Activated naive CD4-positive, alpha-beta T cell treated with anti-CD3 and anti-CD28 coated beads for 36 hours (primary cell): ENCODE results near the gene GPR18. TPM values are rescaled to one million over a fixed set of nuclear protein-coding genes. Genes with fewer than 3 reads are reported as not detected.
"Not testable (repeated sequence)": the region's sequence is repeated elsewhere in the genome, so short reads cannot be mapped to it uniquely, and the experiment has no call there.

ENCODE experiments used
- CTCF ChIA-PET: fragments of 350-600 bp; sonication (Branson Sonifier 250); formaldehyde crosslinking; loops from one replicate; lab custom pipeline; 2021; ENCODE audit warnings: antibody characterized with exemption; lab: Charles Lee
- DNase-seq: peaks from one replicate; pipeline ENCODE4 v3.0.0-alpha.2; 2020
- H3K27ac Mint-ChIP-seq: one replicate; pipeline ENCODE4 v1.8.0; 2021; ENCODE audit warnings: mild to moderate bottlenecking, mixed read lengths
- H3K27me3 Mint-ChIP-seq: one replicate; pipeline ENCODE4 v1.8.0; 2021; ENCODE audit warnings: low read depth, mixed read lengths
- H3K36me3 Mint-ChIP-seq: one replicate; pipeline ENCODE4 v1.8.0; 2021; ENCODE audit warnings: low read depth, mixed read lengths
- H3K4me1 Mint-ChIP-seq: one replicate; pipeline ENCODE4 v1.8.0; 2021; ENCODE audit warnings: low read depth, mixed read lengths
- H3K4me3 Mint-ChIP-seq: one replicate; pipeline ENCODE4 v1.8.0; 2021; ENCODE audit warnings: mild to moderate bottlenecking, moderate library complexity, mixed read lengths
- H3K9me3 Mint-ChIP-seq: one replicate; pipeline ENCODE4 v1.8.0; 2021; ENCODE audit warnings: mixed read lengths
- intact Hi-C: fragments of 100-400 bp; cut with micrococcal nuclease; formaldehyde crosslinking; loops from one replicate; pipeline ENCODE4 v1.15.1; 2023
- total RNA-seq, 2 experiments: library from RNA; stranded (reverse); gene quantifications; one replicate each; pipeline ENCODE4 v1.2.3, GENCODE V29; 2021

The GPR18 gene
- total RNA-seq, 2 experiments from 2014 or later: 2.4 TPM

GRCh38 chr13:99217461-99218110 is 40.6 kb downstream of the GPR18 start:
- peak; percentile 28 for DNase-seq
- Mint-ChIP-seq H3K4me1 (peaks cover 83% of the 10 kb centered on the region), H3K36me3 (peaks cover 3% of the 10 kb centered on the region), H3K4me3 (peak overlapping the region; percentile 64), H3K27ac (peak overlapping the region; percentile 73), H3K9me3 (no peaks in the 10 kb centered on the region), H3K27me3 (no peaks in the 10 kb centered on the region)
- CTCF ChIA-PET: interaction anchor here (0.7 to 2.9 kb wide), 8 partner anchors 13 to 1018 kb away, joined by 3 to 20 read pairs (median 4); partner anchors contain the start of gene UBAC2
- intact Hi-C loops: loop anchor here (1.0 to 5.0 kb wide), 7 partner anchors 71 to 643 kb away; no protein-coding TSS in a partner anchor

- H3K4me1 Mint-ChIP-seq: peaks cover 80% of the 10 kb centered on the region
- H3K36me3 Mint-ChIP-seq: peaks cover 10% of the 10 kb centered on the region
- intact Hi-C loops: loop anchor here (1.0 to 5.0 kb wide), 7 partner anchors 13 to 218 kb away; no protein-coding TSS in a partner anchor
- H3K9me3 Mint-ChIP-seq: no peaks in the 10 kb centered on the region
- CTCF ChIA-PET: interaction anchor here (0.7 to 2.2 kb wide), 12 partner anchors 10 to 296 kb away, joined by 3 to 13 read pairs (median 3); partner anchors contain the start of genes GPR18 and UBAC2
- H3K27me3 Mint-ChIP-seq: no peaks in the 10 kb centered on the region
- peak overlapping the region; percentile 78 for H3K27ac Mint-ChIP-seq
- peak; percentile 82 for DNase-seq
- peak overlapping the region; percentile 72 for H3K4me3 Mint-ChIP-seq
Measured at GRCh38 chr13:99215184-99215830, 42.9 kb downstream of the GPR18 start.

GRCh38 chr13:99214731-99215130 is 43.4 kb downstream of the GPR18 start:
- peak overlapping the region; percentile 78 for H3K27ac Mint-ChIP-seq
- H3K36me3 Mint-ChIP-seq: peaks cover 10% of the 10 kb centered on the region
- intact Hi-C loops: loop anchor here (1.0 to 5.0 kb wide), 12 partner anchors 10 to 220 kb away; partner anchors contain the start of gene GPR18
- peaks cover 82% of the 10 kb centered on the region for H3K4me1 Mint-ChIP-seq
- H3K9me3 Mint-ChIP-seq: no peaks in the 10 kb centered on the region
- peak; percentile 29 for DNase-seq
- peak overlapping the region; percentile 72 for H3K4me3 Mint-ChIP-seq
- CTCF ChIA-PET: interaction anchor here (0.7 to 2.2 kb wide), 13 partner anchors 9 to 222 kb away, joined by 3 to 13 read pairs (median 3); partner anchors contain the start of genes GPR18 and UBAC2
- no peaks in the 10 kb centered on the region for H3K27me3 Mint-ChIP-seq

GRCh38 chr13:99214232-99214631 is 43.9 kb downstream of the GPR18 start:
- peak; percentile 83 for DNase-seq
- intact Hi-C loops: loop anchor here (1.0 to 2.0 kb wide), 8 partner anchors 10 to 220 kb away; partner anchors contain the start of gene GPR18
- peak overlapping the region; percentile 72 for H3K4me3 Mint-ChIP-seq
- peaks cover 82% of the 10 kb centered on the region for H3K4me1 Mint-ChIP-seq
- H3K27ac Mint-ChIP-seq: peak overlapping the region; percentile 78
- no peaks in the 10 kb centered on the region for H3K9me3 Mint-ChIP-seq
- CTCF ChIA-PET: interaction anchor here (0.6 to 2.2 kb wide), 11 partner anchors 9 to 207 kb away, joined by 3 to 13 read pairs (median 4); partner anchors contain the start of gene UBAC2
- H3K27me3 Mint-ChIP-seq: no peaks in the 10 kb centered on the region
- H3K36me3 Mint-ChIP-seq: peaks cover 12% of the 10 kb centered on the region

GRCh38 chr13:99211421-99212035 is 46.7 kb downstream of the GPR18 start:
- no peak for DNase-seq
- Mint-ChIP-seq H3K4me3 (no peak overlapping the region), H3K9me3 (no peaks in the 10 kb centered on the region), H3K27ac (no peak overlapping the region), H3K27me3 (no peaks in the 10 kb centered on the region), H3K4me1 (peaks cover 76% of the 10 kb centered on the region), H3K36me3 (peaks cover 17% of the 10 kb centered on the region)
- CTCF ChIA-PET: interaction anchor here (0.7 kb wide), 2 partner anchors 58 to 169 kb away, joined by 3 read pairs; no protein-coding TSS in a partner anchor
- intact Hi-C loops: no loop called here

GRCh38 chr13:99210627-99211026 is 47.6 kb downstream of the GPR18 start:
- H3K27ac Mint-ChIP-seq, CTCF ChIA-PET, H3K27me3 Mint-ChIP-seq, H3K9me3 Mint-ChIP-seq, intact Hi-C loops, H3K4me3 Mint-ChIP-seq, DNase-seq: not testable (repeated sequence)
- Mint-ChIP-seq H3K4me1 (peaks cover 79% of the 10 kb centered on the region), H3K36me3 (peaks cover 25% of the 10 kb centered on the region)

GRCh38 chr13:99208845-99209527 is 49.2 kb downstream of the GPR18 start:
- H3K27ac Mint-ChIP-seq: no peak overlapping the region
- intact Hi-C loops: no loop called here
- no peak overlapping the region for H3K4me3 Mint-ChIP-seq
- no peaks in the 10 kb centered on the region for H3K27me3 Mint-ChIP-seq
- H3K36me3 Mint-ChIP-seq: peaks cover 32% of the 10 kb centered on the region
- no peaks in the 10 kb centered on the region for H3K9me3 Mint-ChIP-seq
- H3K4me1 Mint-ChIP-seq: peaks cover 79% of the 10 kb centered on the region
- CTCF ChIA-PET: interaction anchor here (1.0 kb wide), 1 partner anchor 57 kb away, joined by 5 read pairs; no protein-coding TSS in a partner anchor
- no peak for DNase-seq

GRCh38 chr13:99208185-99208584 is 50.0 kb downstream of the GPR18 start:
- H3K4me3 Mint-ChIP-seq: no peak overlapping the region
- peaks cover 32% of the 10 kb centered on the region for H3K36me3 Mint-ChIP-seq
- CTCF ChIA-PET: interaction anchor here (0.7 to 2.0 kb wide), 2 partner anchors 26 to 32 kb away, joined by 3 to 8 read pairs; no protein-coding TSS in a partner anchor

GRCh38 chr13:99207511-99207910 is 50.7 kb downstream of the GPR18 start:
- DNase-seq: no peak
- Mint-ChIP-seq H3K9me3 (no peaks in the 10 kb centered on the region), H3K4me1 (peaks cover 84% of the 10 kb centered on the region), H3K36me3 (peaks cover 32% of the 10 kb centered on the region), H3K27ac (no peak overlapping the region), H3K27me3 (no peaks in the 10 kb centered on the region), H3K4me3 (no peak overlapping the region)
- intact Hi-C loops: no loop called here
- CTCF ChIA-PET: interaction anchor here (0.6 to 12.4 kb wide), 5 partner anchors 14 to 229 kb away, joined by 3 to 163 read pairs (median 5); no protein-coding TSS in a partner anchor

More at GRCh38 chr13:99208185-99208584, 50.0 kb downstream of the GPR18 start:
- DNase-seq: no peak
- H3K27ac Mint-ChIP-seq: no peak overlapping the region
- peaks cover 81% of the 10 kb centered on the region for H3K4me1 Mint-ChIP-seq
- intact Hi-C loops: no loop called here
- H3K27me3 Mint-ChIP-seq: no peaks in the 10 kb centered on the region
- no peaks in the 10 kb centered on the region for H3K9me3 Mint-ChIP-seq

GRCh38 chr13:99206873-99207272 is 51.3 kb downstream of the GPR18 start:
- CTCF ChIA-PET: interaction anchor here (0.7 to 12.4 kb wide), 9 partner anchors 15 to 230 kb away, joined by 3 to 163 read pairs (median 4); partner anchors contain the start of gene GPR18
- Mint-ChIP-seq H3K9me3 (no peaks in the 10 kb centered on the region), H3K4me3 (no peak overlapping the region), H3K27me3 (no peaks in the 10 kb centered on the region), H3K4me1 (peaks cover 84% of the 10 kb centered on the region), H3K36me3 (peaks cover 35% of the 10 kb centered on the region), H3K27ac (no peak overlapping the region)
- intact Hi-C loops: no loop called here
- DNase-seq: no peak

GRCh38 chr13:99206226-99206625 is 52.0 kb downstream of the GPR18 start:
- Mint-ChIP-seq H3K36me3 (peaks cover 36% of the 10 kb centered on the region), H3K4me1 (peaks cover 82% of the 10 kb centered on the region), H3K9me3 (no peaks in the 10 kb centered on the region), H3K27me3 (no peaks in the 10 kb centered on the region), H3K4me3 (no peak overlapping the region), H3K27ac (no peak overlapping the region)
- intact Hi-C loops: no loop called here
- no peak for DNase-seq
- CTCF ChIA-PET: interaction anchor here (1.1 to 12.4 kb wide), 11 partner anchors 9 to 108 kb away, joined by 3 to 163 read pairs (median 5); partner anchors contain the start of gene GPR18
